Mammary epithelial cell (primary cell): ENCODE measurements around the gene PRR35.

Source experiments
- CTCF ChIP-seq, 2 donors: IDR thresholded peaks in 1 of 2; conservative IDR thresholded peaks in 1 of 2; 2 replicates each; pipeline ENCODE4 v1.5.1; 2011 to 2012; ENCODE audit warnings: inconsistent platforms in 2 of 2, low read length in 2 of 2, mild to moderate bottlenecking in 2 of 2, control low read depth in 1 of 2, low read depth in 1 of 2; ENCODE audit not compliant: insufficient read depth in 1 of 2; ENCODE audit errors: extremely low read depth in 1 of 2
- EZH2 ChIP-seq: IDR thresholded peaks from 2 replicates; pipeline ENCODE4 v1.6.1; 2012; ENCODE audit warnings: low read length, inconsistent platforms, borderline replicate concordance

GRCh38 chr16:551210-551609 is 9.0 kb upstream of the PRR35 start:
- TF ChIP-seq CTCF (conservative IDR thresholded peaks at IDR 0.05 in 1 of 2, IDR thresholded peaks at IDR 0.05 in 1 of 2; ENCODE audit: extremely low read depth in 1 of 2, insufficient read depth in 1 of 2, low read depth in 1 of 2, low read length in 2 of 2), result no peak
- no peak for TF ChIP-seq EZH2
